ENCODE measurements around the gene NXPH4. TPM values are rescaled to one million over a fixed set of nuclear protein-coding genes. Genes with fewer than 3 reads are reported as not detected.

Gene NXPH4
- total RNA-seq, 2 experiments from 2014 or later = 0.41 to 0.51 TPM

DNA sequence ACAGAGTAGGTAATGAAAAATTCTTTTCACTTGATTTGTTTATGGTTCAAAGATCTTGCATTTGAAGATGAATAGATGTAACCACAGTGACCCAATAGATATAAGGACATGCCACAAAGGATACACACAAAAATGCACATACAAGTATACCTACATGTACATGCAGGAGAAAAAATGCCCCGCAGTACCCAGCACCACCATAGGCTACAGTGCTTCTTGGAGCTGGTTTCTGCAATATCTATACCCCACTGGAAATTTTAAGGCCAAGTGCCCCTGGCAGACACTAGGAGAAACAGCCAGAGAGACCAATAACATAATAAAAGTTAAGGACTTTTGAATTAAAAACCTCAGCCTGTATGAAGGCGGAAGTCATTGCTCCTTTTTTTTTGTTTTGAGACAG lies 46.5 kb downstream of the NXPH4 start:
- ATAC-seq (no peak), DNase-seq (no peak)
- no peak overlapping the region for H3K4me3 Mint-ChIP-seq
- H3K36me3 Mint-ChIP-seq (ENCODE audit: low read depth) = peaks cover 33% of the 10 kb centered on the region
- ChIA-PET CTCF (interaction anchor here (0.6 to 1.5 kb wide), 5 partner anchors 16 to 115 kb away, joined by 3 to 10 read pairs (median 3); no protein-coding TSS in a partner anchor), POLR2A (no interaction called here)
- no peak overlapping the region for H3K27ac Mint-ChIP-seq
- no peaks in the 10 kb centered on the region for H3K9me3 Mint-ChIP-seq (ENCODE audit: low read depth)
- H3K27me3 Mint-ChIP-seq = no peaks in the 10 kb centered on the region
- intact Hi-C loops (cut with DNase I, micrococcal nuclease) = loop anchor here (1.0 to 2.0 kb wide), 3 partner anchors 190 to 199 kb away; no protein-coding TSS in a partner anchor
- peaks cover 7% of the 10 kb centered on the region for H3K4me1 Mint-ChIP-seq

DNA sequence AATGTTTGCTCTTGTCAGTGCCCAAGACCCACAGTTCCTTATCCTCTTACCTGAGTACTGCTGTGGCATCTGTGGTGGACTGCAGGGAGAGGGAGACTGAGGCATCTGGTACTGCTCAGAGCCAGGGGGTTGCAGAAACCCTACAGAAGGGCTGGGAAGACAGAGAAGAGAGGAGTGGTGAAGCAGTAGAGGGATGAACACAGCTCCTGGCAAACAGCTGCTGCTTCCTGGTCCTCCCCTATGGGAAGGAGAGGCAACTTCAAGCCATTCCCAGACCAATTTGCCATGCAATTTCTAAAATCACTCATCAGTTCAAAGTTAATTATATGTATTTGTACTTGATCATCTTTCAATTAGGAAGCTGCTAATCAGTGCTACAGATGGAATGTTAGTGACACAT lies 50.1 kb downstream of the NXPH4 start:
- ChIA-PET CTCF (interaction anchor here (0.7 to 2.9 kb wide), 7 partner anchors 9 to 196 kb away, joined by 3 to 13 read pairs (median 8); partner anchors contain the start of gene GLI1), POLR2A (no interaction called here)
- no peaks in the 10 kb centered on the region for H3K27me3 Mint-ChIP-seq
- peak overlapping the region; percentile 82 for H3K27ac Mint-ChIP-seq
- intact Hi-C loops (cut with DNase I, micrococcal nuclease) = no loop called here
- DNase-seq = no peak
- peaks cover 26% of the 10 kb centered on the region for H3K36me3 Mint-ChIP-seq (ENCODE audit: low read depth)
- ATAC-seq = no peak
- no peaks in the 10 kb centered on the region for H3K9me3 Mint-ChIP-seq (ENCODE audit: low read depth)
- peaks cover 14% of the 10 kb centered on the region for H3K4me1 Mint-ChIP-seq
- H3K4me3 Mint-ChIP-seq = no peak overlapping the region

- POLR2A ChIA-PET = interaction anchor here (0.6 kb wide), 1 partner anchor 142 kb away, joined by 5 read pairs; no protein-coding TSS in a partner anchor
- CTCF ChIA-PET = interaction anchor here (0.9 to 2.6 kb wide), 3 partner anchors 10 to 195 kb away, joined by 3 to 10 read pairs (median 7); no protein-coding TSS in a partner anchor
- peaks cover 14% of the 10 kb centered on the region for H3K4me1 Mint-ChIP-seq
- no peak overlapping the region for H3K4me3 Mint-ChIP-seq
- H3K36me3 Mint-ChIP-seq (ENCODE audit: low read depth) = peaks cover 23% of the 10 kb centered on the region
- ATAC-seq (peak; percentile 88), DNase-seq (peak; percentile 67)
- H3K27me3 Mint-ChIP-seq = no peaks in the 10 kb centered on the region
- intact Hi-C loops (cut with DNase I, micrococcal nuclease) = no loop called here
- H3K9me3 Mint-ChIP-seq (ENCODE audit: low read depth) = no peaks in the 10 kb centered on the region
- H3K27ac Mint-ChIP-seq = peak overlapping the region; percentile 75
Measured at GRCh38 chr12:57268264-57268663, 51.7 kb downstream of the NXPH4 start.

DNA sequence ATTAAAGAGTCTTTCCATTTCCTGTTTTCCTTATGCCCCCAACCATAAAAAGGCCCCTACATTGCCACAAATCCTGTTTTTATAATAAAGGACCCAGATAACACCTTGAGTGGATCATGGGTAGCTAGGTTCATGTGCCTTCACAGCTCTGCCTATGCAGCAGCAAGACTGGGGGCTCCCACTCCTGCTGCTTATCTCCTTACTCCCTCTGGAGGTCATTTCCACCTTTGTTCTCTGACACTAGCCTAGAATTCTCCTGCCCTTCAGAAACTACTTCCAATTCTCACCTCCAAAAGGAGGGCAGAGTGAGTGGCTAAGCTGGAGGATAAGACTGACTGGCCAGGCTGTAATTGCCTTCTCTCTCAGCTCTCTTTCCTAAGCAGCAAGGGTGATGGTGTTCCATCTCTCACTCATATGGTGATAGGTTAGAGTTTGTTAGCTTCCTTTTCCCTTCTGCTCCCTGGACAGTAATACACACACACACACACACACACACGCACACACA lies 54.4 kb downstream of the NXPH4 start:
- ChIA-PET POLR2A (no interaction called here), CTCF (interaction anchor here (0.6 to 2.2 kb wide), 8 partner anchors 10 to 184 kb away, joined by 3 to 10 read pairs (median 4); partner anchors contain the start of gene INHBE)
- Mint-ChIP-seq H3K36me3 (ENCODE audit: low read depth) (peaks cover 25% of the 10 kb centered on the region), H3K9me3 (ENCODE audit: low read depth) (no peaks in the 10 kb centered on the region), H3K4me3 (no peak overlapping the region), H3K27me3 (no peaks in the 10 kb centered on the region), H3K4me1 (peaks cover 14% of the 10 kb centered on the region), H3K27ac (no peak overlapping the region)
- ATAC-seq = no peak
- intact Hi-C loops (cut with DNase I, micrococcal nuclease) = no loop called here
- no peak for DNase-seq

DNA sequence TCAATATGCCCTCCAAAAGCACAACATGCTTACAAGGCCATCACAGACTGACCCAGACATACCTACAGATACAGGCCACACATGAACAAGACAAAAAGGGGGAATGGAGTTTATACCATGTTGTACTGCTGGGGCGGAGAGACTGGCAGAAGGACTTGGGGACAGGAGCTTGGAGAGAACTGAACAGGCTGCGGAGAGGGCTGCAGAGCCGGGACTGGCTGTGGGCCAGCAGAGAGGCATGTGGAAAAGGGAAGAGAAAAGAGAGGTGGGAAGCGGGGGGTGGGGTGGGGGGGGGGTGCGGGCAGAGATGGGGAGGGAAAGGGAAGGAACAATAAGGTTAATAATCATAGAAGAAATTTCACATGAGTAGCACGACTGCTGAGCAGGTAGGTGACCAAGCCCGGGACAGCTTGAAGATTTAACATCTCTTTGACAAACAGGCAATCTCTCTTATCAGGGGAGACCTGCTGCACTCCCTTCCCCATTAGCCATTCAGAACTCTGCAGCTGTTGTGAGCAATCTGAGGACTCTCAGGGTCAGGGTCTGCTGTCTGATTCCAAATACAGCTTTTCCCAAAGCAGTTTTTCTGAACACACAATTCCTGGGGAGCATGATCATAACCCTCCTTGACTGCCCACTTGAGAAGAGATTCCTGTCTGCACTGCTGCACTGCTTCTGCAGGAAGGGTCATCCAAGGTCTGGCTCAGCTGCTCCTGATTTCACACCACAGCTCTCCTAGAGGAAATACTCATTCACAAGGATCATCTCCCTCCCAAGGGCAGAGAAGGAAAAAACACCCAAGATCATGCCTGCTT lies 56.0 kb downstream of the NXPH4 start:
- H3K4me1 Mint-ChIP-seq = peaks cover 14% of the 10 kb centered on the region
- H3K4me3 Mint-ChIP-seq = no peak overlapping the region
- intact Hi-C loops (cut with DNase I, micrococcal nuclease) = no loop called here
- POLR2A ChIA-PET = no interaction called here
- no peak overlapping the region for H3K27ac Mint-ChIP-seq
- CTCF ChIA-PET = interaction anchor here (0.6 to 2.3 kb wide), 5 partner anchors 11 to 203 kb away, joined by 3 to 7 read pairs (median 5); no protein-coding TSS in a partner anchor
- H3K36me3 Mint-ChIP-seq (ENCODE audit: low read depth) = peaks cover 30% of the 10 kb centered on the region
- ATAC-seq = no peak
- no peaks in the 10 kb centered on the region for H3K9me3 Mint-ChIP-seq (ENCODE audit: low read depth)
- DNase-seq = no peak
- no peaks in the 10 kb centered on the region for H3K27me3 Mint-ChIP-seq

DNA sequence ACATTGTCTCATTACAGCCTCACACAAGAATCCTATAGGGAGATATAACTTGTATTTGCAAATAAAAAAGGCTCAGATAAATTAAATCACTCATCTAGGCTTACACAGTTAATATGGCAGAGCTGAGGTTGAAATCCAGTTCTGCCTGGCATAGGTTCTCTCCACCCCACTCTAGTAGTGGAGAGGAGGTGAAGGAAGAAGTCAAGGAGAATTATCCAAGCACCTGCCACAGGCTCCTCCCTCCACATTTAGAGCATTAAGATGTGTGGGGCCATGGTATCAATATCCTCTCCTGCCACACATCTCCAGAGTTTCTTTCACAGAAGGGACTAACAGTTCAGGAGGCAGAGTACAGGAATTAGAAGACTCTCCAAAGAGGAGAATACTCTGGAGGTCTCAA lies 56.9 kb downstream of the NXPH4 start:
- Mint-ChIP-seq H3K36me3 (ENCODE audit: low read depth) (peaks cover 34% of the 10 kb centered on the region), H3K4me3 (no peak overlapping the region), H3K4me1 (peaks cover 6% of the 10 kb centered on the region), H3K27me3 (no peaks in the 10 kb centered on the region), H3K9me3 (ENCODE audit: low read depth) (no peaks in the 10 kb centered on the region), H3K27ac (no peak overlapping the region)
- ChIA-PET CTCF (interaction anchor here (0.6 to 2.3 kb wide), 3 partner anchors 13 to 202 kb away, joined by 3 to 7 read pairs (median 5); no protein-coding TSS in a partner anchor), POLR2A (no interaction called here)
- ATAC-seq = no peak
- no peak for DNase-seq
- intact Hi-C loops (cut with DNase I, micrococcal nuclease) = no loop called here

Small RNA genes lying within 50 kb of the gene (microRNA-seq; reads per million reads assigned to microRNA genes)
- 1.1 reads per million for gene MIR1228 (ENCODE audit: borderline replicate concordance)

Other genes with a start within 250 kb of the NXPH4 start
- 1 to 10 TPM; 6.4 to 6.6 TPM for gene ZBTB39, start 210.2 kb upstream of the NXPH4 start, total RNA-seq
- under 1 TPM; 0.37 to 0.63 TPM for gene TAC3, start 200.3 kb upstream of the NXPH4 start, total RNA-seq
- 1 to 10 TPM; 2.4 to 2.6 TPM for gene MYO1A, start 166.7 kb upstream of the NXPH4 start, total RNA-seq
- 10 to 100 TPM; 79.0 to 81.1 TPM for gene NEMP1, start 138.0 kb upstream of the NXPH4 start, total RNA-seq
- gene NAB2, start 127.7 kb upstream of the NXPH4 start, total RNA-seq = 10 to 100 TPM; 46.8 to 48.6 TPM
- 100 to 1,000 TPM; 250 to 288 TPM for gene STAT6, start 105.4 kb upstream of the NXPH4 start, total RNA-seq
- gene LRP1, start 88.3 kb upstream of the NXPH4 start, total RNA-seq = 1 to 10 TPM; 1.8 to 2.7 TPM
- not detected for gene LRP1-AS, start 69.2 kb upstream of the NXPH4 start, total RNA-seq
- 100 to 1,000 TPM; 436 to 487 TPM for gene SHMT2, start 12.9 kb downstream of the NXPH4 start, total RNA-seq
- 1 to 10 TPM; 2.5 to 2.8 TPM for gene STAC3, start 34.4 kb downstream of the NXPH4 start, total RNA-seq
- gene R3HDM2, start 214.2 kb downstream of the NXPH4 start, total RNA-seq = 10 to 100 TPM; 45.9 to 52.5 TPM
- gene INHBC, start 218.0 kb downstream of the NXPH4 start, total RNA-seq = not detected
- 1 to 10 TPM; 1.2 to 1.5 TPM for gene INHBE, start 238.5 kb downstream of the NXPH4 start, total RNA-seq
- gene GLI1, start 243.0 kb downstream of the NXPH4 start, total RNA-seq = under 1 TPM; 0.40 to 0.73 TPM